Measurements from ENCODE around the gene WSB1.

WSB1 gene

DNA sequence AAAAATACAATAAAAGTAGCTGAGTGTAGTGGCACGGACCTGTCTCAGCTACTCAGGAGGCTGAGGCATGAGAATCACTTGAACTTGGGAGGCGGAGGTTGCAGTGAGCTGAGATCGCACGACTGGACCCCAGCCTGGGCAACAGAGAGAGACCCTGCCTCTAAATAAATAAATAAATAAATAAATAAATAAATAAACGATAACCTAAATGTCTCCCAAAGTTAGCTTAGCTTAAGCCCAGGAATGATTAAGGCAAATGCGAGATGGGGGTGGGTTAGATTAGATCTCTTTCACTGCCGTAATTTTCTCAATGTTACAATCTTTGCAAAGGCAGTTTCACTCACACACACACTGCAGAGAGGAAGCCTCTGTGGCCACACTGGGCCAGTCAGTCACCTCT lies 46.7 kb downstream of the WSB1 start:
- no peak for DNase-seq

DNA sequence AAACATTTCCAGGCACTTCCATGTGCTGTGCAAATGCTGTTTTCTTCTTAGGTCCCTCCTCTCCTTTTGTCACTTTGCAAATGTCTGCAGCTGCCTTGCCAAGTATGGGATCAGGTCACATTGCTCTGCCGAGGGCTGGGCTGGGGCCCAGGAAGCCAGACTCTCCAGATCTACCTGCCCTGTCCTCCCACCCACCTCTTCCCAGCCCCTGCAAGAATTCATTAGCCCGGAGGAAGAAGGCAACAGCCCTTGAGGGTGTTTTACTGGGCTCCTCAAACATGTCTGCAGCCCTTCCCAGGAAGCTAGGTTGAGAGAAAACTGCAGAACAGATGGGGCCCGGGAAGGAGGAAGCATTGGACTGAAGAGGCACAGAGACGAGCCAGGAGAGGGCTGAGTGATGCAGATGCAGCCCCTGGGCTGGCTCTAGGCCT lies 47.1 kb downstream of the WSB1 start:
- DNase-seq: no peak

GRCh38 chr17:27342059-27342458 lies 48.1 kb downstream of the WSB1 start:
- no peak for DNase-seq

DNA sequence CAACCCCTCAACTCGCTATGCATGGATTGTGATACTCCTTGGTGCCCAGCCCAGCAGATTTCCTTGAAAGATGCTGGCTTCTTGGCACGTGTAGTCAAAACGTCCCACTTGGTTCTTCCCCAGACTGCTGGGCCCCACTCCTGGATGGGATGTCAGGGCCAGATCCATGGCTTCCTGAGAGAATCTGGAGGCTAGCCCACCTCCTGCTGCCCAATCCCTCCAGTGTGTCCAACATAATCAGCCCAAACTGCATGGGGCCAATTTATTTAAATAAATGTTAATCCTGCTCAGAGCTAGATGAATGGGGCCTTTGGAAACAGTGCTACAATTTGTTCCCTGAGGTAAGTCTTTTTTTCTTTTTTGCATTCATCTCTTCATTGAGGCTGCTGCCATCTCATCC lies 49.4 kb downstream of the WSB1 start:
- no peak for DNase-seq

DNA sequence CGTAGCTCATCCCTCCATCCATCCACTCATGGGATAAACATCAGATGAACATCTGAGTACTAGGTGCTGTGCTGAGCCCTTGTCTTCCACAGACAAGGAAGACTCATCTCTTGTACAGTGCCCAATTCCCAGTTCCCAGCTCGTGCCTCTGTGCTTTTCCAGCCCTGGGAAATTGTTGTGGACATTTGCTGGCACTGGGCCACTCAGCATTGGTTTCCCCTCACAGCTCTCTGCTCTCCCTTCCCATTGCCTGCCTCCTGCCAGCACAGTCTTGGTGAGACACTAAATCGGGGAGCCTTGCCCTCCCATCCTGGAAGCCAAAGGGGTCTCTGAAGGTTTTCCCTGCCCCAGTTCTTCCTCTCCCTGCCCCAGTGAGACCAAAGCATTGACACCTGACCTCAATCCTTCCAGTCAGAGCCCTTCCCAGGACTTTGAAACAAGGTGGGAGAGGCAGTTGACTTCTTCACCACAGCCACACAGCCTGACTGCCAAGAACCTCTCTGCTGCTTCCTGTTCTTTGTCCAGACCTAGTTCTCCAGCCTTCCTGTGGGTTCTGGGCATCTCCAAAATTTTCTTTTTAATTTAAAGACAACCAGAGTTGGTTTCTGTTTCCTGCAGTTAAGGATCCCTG lies 50.2 kb downstream of the WSB1 start:
- DNase-seq: no peak

DNA sequence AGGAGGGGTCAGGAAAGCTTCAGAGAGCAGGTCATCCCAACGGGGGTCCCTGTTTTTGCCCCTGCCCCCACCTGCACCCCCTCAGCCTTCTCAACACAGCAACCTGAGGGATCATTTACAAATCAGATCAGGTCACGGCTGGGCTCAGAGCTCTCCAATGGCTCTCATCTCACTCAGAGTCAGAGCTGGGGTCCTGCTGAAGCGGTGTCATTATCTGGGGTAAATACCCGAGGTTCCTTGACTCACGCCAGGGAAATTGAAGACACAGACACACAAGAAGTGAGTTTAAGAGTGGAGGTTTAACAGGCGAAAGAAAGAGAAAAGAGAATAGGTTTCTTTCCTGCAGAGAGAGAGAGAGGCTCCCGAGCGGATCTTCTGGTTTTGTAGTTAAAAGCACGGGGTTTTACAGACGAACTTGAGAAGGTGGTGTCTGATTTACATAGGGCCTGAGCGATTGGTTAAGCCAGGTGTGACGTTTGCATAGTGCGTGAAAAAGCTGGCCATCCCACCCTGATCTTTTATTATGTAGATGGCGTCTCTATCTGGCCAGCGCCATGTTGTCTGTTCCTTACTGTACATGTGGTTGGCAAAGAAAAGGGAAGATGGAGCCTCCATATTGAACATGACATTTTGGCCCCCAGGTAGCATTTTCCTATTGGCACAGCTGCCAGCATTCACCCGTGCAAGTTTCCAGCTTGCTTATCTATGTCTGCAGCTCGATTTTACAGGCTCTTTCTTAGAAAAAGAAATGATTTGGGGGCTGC lies 51.4 kb downstream of the WSB1 start:
- DNase-seq: no peak

- no peak for DNase-seq
Observed at GRCh38 chr17:27346228-27346899, 52.5 kb downstream of the WSB1 start.

GRCh38 chr17:27348196-27348595 lies 54.3 kb downstream of the WSB1 start:
- DNase-seq: no peak

DNA sequence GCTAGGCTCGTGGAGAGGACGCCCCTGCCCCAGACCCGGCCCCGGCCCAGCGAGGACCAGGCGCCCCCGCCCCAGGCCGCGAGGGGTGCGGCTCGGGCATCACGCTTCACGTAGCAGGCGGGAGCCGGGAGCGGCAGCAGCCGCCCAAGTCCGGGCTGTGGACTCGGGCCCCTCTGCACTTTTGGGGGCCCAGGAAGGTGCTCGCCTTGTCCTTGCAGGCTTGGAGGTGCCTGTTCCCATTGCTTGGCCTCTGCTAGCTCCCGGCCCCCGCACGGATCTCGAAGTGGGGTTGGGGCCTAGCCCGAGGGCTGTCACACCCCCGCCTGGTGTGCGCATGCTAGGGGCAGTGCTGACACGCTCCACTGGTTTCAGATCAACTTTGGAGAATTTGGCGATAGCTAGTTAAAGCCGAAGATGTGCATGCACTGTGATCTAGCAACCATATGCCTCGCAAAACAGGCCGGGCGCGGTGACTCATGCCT lies 55.7 kb downstream of the WSB1 start:
- DNase-seq: no peak

DNA sequence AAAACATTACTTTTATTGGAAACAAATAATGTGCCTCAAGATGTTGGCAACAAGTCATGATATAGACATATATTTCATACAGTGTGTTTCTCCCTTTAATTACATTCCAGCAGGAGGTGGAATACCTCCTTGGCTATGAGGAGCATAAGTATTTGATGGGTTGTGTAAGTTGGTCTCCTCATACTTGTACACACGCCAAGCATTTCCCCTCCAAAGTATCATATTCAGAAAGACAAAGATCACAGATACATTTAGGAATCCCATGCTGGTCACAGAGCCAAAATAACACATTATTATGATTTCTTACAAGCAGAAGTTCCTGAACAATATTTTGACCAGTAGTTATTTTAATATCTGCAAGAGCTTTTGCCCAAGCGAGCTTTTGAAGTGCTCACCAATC lies 57.8 kb downstream of the WSB1 start:
- no peak for DNase-seq

GRCh38 chr17:27352448-27353032 lies 58.6 kb downstream of the WSB1 start:
- DNase-seq: no peak

- no peak for DNase-seq
Observed at GRCh38 chr17:27353033-27353460, 59.1 kb downstream of the WSB1 start.

DNA sequence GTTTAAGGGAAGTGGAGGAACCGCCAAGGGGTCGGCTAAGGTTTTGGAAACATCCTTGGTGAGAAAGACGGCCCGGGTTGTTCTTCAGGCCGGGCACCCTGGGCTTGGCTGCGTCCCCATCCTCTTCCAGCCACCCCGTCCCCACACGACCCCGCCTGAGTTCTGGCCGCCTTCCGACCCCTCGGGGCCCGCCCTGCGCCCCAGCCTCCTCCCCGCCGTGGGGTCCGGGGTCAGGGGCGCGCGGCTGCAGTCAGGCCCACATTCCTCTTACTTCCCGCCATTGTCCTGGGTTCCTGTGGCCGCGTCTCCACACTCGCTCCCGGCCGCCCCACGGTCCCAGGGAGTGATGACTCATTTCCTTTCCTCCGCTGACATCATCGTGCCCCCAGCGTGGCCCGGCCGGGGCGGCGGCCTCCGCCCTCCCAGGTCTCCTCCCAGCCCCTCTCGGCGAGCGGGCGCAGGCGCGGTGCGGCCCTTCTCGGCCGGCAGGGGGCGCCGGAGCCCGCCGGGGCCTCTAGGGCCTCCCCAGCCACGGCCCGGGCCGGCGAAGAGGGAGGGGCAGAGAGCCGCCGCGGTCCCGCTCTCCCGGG lies 59.6 kb downstream of the WSB1 start:
- peak; percentile 14 for DNase-seq

- no peak for DNase-seq
Observed at GRCh38 chr17:27354051-27354490, 60.2 kb downstream of the WSB1 start.

GRCh38 chr17:27354491-27355081 lies 60.7 kb downstream of the WSB1 start:
- no peak for DNase-seq

DNA sequence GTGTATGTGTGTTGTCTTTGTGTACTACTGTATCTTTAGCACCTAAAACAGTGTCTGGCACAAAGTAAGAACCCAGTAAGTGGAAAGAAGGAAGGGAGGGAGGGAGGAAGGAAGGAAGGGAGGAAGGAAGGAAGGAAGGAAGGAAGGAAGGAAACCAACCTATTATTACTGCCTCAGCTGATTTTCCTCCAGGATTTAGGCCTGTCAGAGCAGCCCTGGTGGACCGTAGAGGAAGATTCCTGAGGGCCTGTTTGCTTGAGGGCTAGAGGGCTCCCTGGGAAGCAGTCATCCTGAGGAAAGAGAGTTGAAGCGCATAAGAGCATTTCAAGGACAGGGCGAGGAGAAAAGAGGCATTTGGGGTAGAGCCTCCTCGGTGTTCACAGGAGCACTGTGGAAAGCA lies 61.5 kb downstream of the WSB1 start:
- DNase-seq: no peak

DNA sequence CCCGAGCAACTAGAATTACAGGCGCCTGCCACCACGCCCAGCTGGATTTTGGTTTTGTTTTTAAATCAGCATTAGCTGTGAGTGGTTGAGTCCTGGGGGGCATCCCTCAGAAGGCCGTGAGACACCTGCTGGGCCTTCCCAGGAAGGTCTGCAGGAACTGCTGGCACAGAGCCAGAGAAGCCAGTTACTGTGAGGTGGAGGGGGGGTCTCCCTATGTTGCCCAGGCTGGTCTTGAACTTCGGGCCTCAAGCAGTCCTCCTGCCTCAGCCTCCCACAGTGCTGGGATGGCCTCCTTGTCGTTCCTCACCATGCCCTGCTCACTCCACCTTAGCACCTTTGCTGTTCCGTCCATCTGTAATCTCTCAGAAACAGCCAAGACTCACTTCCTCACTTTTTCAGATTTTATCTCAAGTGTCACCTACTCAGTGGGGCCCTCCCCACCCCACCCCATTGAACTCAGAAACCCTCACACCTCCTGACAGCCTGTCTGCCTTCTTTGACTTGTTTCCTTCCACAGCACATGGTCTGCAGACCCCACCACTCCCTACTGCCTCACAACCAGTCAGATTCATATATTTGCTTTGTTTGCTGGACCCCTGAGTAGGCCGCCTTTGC lies 62.3 kb downstream of the WSB1 start:
- no peak for DNase-seq

GRCh38 chr17:27357236-27357635 lies 63.3 kb downstream of the WSB1 start:
- DNase-seq: no peak

- no peak for DNase-seq
Observed at GRCh38 chr17:27360507-27360906, 66.6 kb downstream of the WSB1 start.

DNA sequence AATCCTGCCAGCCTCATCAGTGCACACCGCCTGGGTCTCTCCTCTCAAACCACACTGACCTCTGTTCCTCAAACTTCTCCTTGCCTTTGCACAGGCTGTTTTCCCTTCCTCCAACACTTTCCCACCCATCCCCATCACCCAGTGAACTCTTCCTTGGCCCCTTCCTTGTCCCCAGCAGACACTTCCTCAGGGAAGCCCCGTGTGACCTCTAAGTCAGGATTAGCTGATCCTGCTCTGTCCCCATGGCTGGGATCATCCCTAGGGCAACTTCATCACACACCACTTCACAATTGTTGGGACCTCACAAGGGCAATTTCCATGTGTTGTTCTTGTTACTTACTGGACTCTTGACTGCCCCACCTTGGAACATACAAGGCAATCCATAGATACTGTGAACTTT lies 67.8 kb downstream of the WSB1 start:
- no peak for DNase-seq

DNA sequence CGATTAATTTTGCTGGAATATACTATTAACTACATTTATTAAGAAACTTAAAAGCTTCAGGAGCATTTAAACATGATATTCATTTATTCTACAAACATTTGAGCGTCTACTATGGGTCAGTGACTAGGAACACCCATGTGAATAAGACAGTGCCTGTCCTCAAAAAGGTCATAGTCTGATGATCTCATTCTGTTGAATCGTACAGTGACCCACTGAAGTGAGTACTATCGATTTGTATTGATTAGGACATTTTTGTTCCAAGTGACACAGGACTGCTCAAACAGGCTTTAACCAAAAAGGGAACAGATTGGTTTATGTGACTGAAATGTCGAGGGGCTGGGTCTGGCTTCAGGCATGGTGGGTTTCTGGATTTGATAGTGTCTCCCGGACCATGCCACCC lies 68.6 kb downstream of the WSB1 start:
- DNase-seq: no peak

DNA sequence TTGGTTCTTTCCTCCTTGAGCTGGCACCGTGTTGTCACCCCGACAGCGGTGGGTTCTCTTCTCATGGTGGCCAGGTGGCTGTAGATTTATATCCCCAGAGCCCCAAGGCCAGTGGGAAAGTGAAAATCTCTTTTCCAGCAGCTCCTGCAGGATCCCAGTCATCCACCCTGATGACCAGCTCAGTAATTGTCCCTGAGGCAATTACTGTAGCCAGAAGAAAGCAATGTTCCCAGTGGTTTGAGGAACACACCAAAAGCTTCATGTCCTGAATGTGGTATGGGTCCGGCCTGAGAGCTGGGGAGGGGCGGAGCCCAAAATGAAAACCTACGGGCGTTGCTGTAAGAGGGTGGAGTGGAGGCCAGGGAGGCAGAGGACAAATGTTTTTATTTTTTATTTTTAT lies 69.0 kb downstream of the WSB1 start:
- no peak for DNase-seq

Data from NCI-H1092 (cell line).